Measurements from ENCODE around the gene TEX26.

Gene TEX26

DNA sequence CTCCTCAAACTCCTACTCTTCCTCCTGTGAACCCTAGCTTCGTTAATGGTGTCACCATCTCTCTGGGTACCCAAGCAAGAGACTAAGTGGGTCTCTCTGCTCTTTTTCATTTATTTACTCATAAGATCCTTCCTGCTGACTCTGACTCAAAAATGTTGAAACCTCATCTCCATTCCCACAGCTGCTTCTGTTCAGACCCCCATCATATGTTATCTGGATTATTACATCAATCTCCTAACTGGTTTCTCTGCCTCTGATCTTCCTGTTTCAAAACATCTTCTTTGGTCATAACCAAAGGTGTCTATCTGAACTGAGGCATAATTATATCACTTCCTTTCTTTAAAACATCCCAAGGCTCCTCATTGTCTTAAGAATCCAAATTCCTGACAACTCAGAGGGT is 28.4 kb upstream of the TEX26 start:
- Histone ChIP-seq H3K36me3 (ENCODE audit: insufficient read depth, low read length) (no peaks in the 10 kb centered on the region), H3K4me1 (ENCODE audit: control insufficient read depth, insufficient read depth, low read length) (peaks cover 55% of the 10 kb centered on the region), H3K9me3 (replicated peaks; ENCODE audit: low read length) (no peaks in the 10 kb centered on the region), H3K9ac (ENCODE audit: low read depth, low read length) (no peak overlapping the region), H3K4me2 (ENCODE audit: low read length) (no peak overlapping the region), H3K27me3 (ENCODE audit: control insufficient read depth, insufficient read depth, low read length) (peaks cover 7% of the 10 kb centered on the region), H3K4me3 (ENCODE audit: low read length) (no peak overlapping the region)

DNA sequence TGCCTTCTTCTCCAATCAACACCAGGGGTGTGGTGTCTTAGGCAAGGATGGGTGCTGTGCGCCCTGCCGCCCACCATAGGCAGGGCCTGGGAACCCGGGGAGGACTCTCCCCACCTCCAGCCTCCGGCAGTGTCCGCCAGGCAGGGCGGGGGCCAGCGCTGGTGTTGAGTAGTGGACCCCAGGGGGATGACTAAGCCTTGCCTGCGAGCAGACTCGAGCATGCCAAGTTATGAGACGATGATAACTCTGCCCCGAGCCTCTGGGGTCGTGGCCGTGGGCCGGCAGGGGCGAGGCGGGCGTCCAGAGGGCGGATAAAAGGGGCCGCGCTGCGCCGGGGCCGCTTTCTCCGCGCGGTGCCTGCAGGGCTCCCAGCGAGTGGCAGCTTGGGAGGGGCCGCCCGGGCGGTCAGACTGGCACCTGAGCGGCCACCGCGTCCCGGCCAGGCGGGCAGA is 26.5 kb upstream of the TEX26 start, which contains the start of gene MEDAG:
TSS of gene MEDAG (plus strand) at position 340 of the 452 bp plus-strand sequence. CDS start 245 bp downstream, outside the sequence.
- Histone ChIP-seq H3K9me3 (replicated peaks; ENCODE audit: low read length) (no peaks in the 10 kb centered on the region), H3K36me3 (ENCODE audit: insufficient read depth, low read length) (no peaks in the 10 kb centered on the region), H3K9ac (ENCODE audit: low read depth, low read length) (peak within 1 kb of the TSS; percentile 57), H3K4me3 (ENCODE audit: low read length) (peak within 1 kb of the TSS; percentile 61), H3K4me1 (ENCODE audit: control insufficient read depth, insufficient read depth, low read length) (peaks cover 39% of the 10 kb centered on the region), H3K27me3 (ENCODE audit: control insufficient read depth, insufficient read depth, low read length) (peaks cover 7% of the 10 kb centered on the region), H3K4me2 (ENCODE audit: low read length) (peak within 1 kb of the TSS; percentile 79)

DNA sequence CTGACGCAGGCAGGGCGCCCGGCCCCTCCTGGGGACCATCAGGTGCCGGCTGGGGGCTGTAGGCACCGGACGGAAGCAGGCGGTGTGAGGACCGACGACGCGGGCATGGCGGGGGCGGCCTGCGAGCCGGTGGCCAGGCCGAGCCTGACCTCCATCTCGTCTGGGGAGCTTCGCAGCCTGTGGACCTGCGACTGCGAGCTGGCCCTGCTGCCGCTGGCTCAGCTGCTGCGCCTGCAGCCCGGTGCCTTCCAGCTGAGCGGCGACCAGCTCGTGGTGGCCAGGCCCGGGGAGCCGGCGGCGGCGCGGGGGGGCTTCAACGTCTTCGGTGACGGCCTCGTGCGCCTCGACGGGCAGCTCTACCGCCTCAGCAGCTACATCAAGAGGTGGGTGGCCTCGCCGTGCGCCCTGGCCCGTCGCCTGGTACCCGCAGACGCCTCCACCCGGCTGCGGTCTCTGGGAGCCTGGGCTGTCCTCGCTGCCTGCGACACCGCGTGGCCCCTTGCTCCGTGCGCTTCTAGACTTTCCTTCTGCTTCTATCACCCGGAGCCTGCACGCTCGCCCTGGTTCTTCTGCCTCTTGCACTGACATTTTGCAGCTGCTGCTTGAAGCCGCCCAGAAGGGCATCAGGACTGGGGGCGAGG is 25.9 kb upstream of the TEX26 start:
- H3K27me3 ChIP-seq (ENCODE audit: control insufficient read depth, insufficient read depth, low read length), result peaks cover 7% of the 10 kb centered on the region
- no peaks in the 10 kb centered on the region for H3K36me3 ChIP-seq (ENCODE audit: insufficient read depth, low read length)
- H3K4me1 ChIP-seq (ENCODE audit: control insufficient read depth, insufficient read depth, low read length), result peaks cover 39% of the 10 kb centered on the region
- H3K4me3 ChIP-seq (ENCODE audit: low read length), result peak overlapping the region; percentile 61
- H3K9ac ChIP-seq (ENCODE audit: low read depth, low read length), result peak overlapping the region; percentile 57
- H3K4me2 ChIP-seq (ENCODE audit: low read length), result peak overlapping the region; percentile 79
- no peaks in the 10 kb centered on the region for H3K9me3 ChIP-seq (replicated peaks; ENCODE audit: low read length)

DNA sequence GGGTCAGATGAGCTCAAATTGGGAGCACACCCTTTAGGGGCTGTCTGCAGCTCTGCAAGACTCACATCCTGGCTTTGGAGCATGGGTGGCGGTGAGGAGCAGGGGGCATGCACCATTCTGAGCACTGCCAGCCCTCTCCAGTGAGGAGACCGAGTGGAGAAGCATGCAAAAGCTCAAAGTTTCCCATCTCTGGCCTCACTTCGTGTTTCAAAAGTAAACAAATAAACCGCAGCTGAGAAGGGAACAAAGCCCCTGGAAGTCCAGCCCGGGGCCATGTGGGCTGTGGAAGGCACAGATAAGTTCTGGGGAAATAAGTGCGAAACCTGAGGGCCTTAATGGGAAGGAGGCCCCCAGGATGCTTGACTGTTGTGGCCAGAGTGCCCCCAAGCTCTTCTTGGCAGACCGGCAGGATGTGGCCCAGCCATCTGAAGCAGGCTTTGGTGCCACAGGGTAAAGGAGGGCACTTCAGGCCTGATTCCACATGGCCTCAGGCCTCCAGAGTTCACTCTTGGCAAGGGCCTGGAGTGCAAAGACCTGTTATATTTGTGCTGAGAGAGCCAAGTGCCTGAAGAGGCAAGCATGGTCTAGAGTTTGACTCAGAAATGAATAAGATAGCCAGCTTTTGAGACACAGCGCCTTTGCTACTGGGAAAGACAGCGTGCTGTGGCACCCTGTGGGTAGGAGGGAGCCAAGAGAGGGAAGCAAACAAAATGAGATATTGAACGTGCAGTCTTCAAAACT is 25.2 kb upstream of the TEX26 start:
- Histone ChIP-seq H3K9ac (ENCODE audit: low read depth, low read length) (peak overlapping the region; percentile 57), H3K4me3 (ENCODE audit: low read length) (peak overlapping the region; percentile 61), H3K27me3 (ENCODE audit: control insufficient read depth, insufficient read depth, low read length) (peaks cover 7% of the 10 kb centered on the region), H3K36me3 (ENCODE audit: insufficient read depth, low read length) (no peaks in the 10 kb centered on the region), H3K4me2 (ENCODE audit: low read length) (peak overlapping the region; percentile 79), H3K4me1 (ENCODE audit: control insufficient read depth, insufficient read depth, low read length) (peaks cover 39% of the 10 kb centered on the region), H3K9me3 (replicated peaks; ENCODE audit: low read length) (no peaks in the 10 kb centered on the region)

DNA sequence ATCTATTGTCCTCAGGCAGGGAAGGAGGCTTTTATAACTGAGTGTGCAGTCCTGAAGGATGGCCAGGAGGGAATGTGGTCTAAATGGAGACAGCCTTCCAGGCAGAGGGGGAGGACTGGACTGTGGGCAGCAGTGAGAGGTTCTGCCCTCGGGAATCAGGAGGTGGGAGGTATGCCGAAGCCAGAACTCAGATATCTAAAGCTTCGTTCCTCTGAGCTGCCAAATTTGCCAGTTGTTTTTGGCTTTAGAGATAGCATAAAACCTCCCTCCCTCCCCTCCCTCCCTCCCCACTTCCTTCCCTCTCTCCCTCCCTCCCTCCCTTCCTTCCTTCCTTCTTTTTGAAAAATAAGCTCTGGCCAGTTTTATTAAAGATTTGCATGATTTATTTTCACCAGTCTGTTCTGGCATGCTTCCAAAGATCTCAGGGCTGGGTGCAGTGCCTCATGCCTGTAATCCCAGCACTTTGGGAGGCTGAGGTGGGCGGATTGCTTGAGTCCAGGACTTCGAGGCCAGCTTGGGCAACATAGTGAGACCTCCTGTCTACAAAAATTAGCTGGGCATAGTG is 24.0 kb upstream of the TEX26 start:
- no peaks in the 10 kb centered on the region for H3K9me3 ChIP-seq (replicated peaks; ENCODE audit: low read length)
- H3K36me3 ChIP-seq (ENCODE audit: insufficient read depth, low read length), result no peaks in the 10 kb centered on the region
- H3K4me3 ChIP-seq (ENCODE audit: low read length), result no peak overlapping the region
- peaks cover 39% of the 10 kb centered on the region for H3K4me1 ChIP-seq (ENCODE audit: control insufficient read depth, insufficient read depth, low read length)
- H3K27me3 ChIP-seq (ENCODE audit: control insufficient read depth, insufficient read depth, low read length), result peaks cover 7% of the 10 kb centered on the region
- H3K9ac ChIP-seq (ENCODE audit: low read depth, low read length), result peak overlapping the region; percentile 37
- peak overlapping the region; percentile 79 for H3K4me2 ChIP-seq (ENCODE audit: low read length)

DNA sequence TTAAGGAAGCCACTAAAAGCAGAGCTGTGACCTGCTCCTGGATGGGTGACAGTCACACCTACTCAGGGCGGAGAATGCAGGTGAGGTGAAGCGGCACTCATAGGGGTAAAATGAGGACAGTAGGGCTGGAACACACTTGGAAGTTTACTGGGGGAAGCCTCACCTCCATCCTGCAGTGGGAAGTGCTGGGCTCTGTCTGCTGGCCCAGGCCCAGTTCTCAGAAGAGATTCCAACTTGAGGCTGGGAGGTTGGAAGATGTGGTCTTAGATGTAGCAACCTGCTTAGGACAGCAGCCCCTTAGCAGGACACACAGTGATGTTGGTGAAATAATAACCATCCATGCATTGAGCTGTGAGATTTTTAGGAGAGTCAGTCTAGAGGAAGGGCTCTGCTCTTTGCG is 21.8 kb upstream of the TEX26 start:
- H3K4me2 ChIP-seq (ENCODE audit: low read length), result no peak overlapping the region

DNA sequence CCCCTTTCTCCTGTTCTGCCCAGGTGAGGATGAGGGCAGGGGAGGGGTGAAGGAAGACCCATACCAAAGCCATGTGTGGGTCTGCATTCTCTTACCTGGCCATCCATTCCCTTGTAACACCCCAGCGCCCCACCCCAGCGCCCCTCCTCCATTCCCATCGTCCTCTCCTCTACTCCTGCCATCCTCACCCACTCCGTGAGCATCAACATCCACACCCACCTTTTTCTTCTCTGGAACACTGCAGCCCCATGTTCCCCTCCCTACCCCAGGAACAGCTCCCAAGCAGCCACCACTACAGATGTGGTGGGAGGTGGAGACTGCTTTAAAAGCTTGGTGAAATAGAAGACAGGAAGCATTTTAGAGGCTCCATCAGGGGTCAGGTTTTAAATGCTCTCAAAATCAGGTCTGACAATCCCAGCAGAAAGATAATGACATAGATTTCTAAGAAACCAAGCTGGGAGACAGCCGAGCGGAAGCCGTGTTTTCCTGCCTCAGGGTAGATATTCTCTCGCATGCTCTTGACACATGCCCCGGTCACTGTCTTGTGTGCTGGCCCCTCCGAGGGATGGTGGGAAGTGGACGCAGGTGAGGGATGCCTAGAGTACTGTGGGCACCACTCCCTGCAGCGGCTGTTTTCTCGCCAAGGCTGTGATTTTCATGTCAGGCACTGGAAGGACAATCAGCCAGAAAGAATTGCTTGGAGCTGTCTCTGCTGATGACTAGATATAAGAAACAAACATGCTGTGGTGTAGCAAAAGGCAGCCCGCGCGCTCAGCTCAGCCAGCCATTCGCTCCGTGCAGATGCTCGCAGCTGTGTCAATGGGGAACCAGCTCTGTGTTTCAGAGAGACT is 16.5 kb upstream of the TEX26 start:
- Histone ChIP-seq H3K4me3 (ENCODE audit: low read length) (no peak overlapping the region), H3K36me3 (ENCODE audit: insufficient read depth, low read length) (no peaks in the 10 kb centered on the region), H3K4me2 (ENCODE audit: low read length) (no peak overlapping the region), H3K4me1 (ENCODE audit: control insufficient read depth, insufficient read depth, low read length) (peaks cover 9% of the 10 kb centered on the region), H3K9me3 (replicated peaks; ENCODE audit: low read length) (no peaks in the 10 kb centered on the region), H3K9ac (ENCODE audit: low read depth, low read length) (no peak overlapping the region), H3K27me3 (ENCODE audit: control insufficient read depth, insufficient read depth, low read length) (peaks cover 4% of the 10 kb centered on the region)

More for the DNA sequence above, 21.8 kb upstream of the TEX26 start:
- H3K4me1 ChIP-seq (ENCODE audit: control insufficient read depth, insufficient read depth, low read length), result peaks cover 34% of the 10 kb centered on the region
- no peaks in the 10 kb centered on the region for H3K9me3 ChIP-seq (replicated peaks; ENCODE audit: low read length)
- H3K9ac ChIP-seq (ENCODE audit: low read depth, low read length), result no peak overlapping the region
- H3K27me3 ChIP-seq (ENCODE audit: control insufficient read depth, insufficient read depth, low read length), result peaks cover under 1% of the 10 kb centered on the region
- H3K4me3 ChIP-seq (ENCODE audit: low read length), result no peak overlapping the region
- no peaks in the 10 kb centered on the region for H3K36me3 ChIP-seq (ENCODE audit: insufficient read depth, low read length)

DNA sequence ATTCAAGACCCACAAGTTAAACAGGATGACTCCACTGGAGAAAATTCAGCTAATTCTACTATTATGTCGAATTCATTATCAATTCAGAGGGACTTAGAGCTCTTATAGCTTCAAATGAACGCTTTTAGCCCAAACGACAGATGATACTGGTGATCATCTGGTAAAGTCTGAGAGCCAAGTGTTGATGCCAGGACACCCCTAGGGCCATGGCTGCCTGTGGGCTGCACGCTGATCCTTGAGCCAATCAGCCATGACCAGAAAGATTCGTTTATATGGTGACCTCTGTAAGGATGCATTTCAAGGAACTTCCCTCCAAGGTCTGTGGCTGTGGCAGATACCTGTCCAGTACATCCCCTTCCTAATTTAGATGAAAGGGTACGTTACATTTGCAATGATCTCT is 15.5 kb upstream of the TEX26 start:
- Histone ChIP-seq H3K36me3 (ENCODE audit: insufficient read depth, low read length) (no peaks in the 10 kb centered on the region), H3K27me3 (ENCODE audit: control insufficient read depth, insufficient read depth, low read length) (peaks cover 4% of the 10 kb centered on the region), H3K9ac (ENCODE audit: low read depth, low read length) (no peak overlapping the region), H3K4me2 (ENCODE audit: low read length) (no peak overlapping the region), H3K9me3 (replicated peaks; ENCODE audit: low read length) (no peaks in the 10 kb centered on the region), H3K4me3 (ENCODE audit: low read length) (no peak overlapping the region), H3K4me1 (ENCODE audit: control insufficient read depth, insufficient read depth, low read length) (peaks cover 9% of the 10 kb centered on the region)

DNA sequence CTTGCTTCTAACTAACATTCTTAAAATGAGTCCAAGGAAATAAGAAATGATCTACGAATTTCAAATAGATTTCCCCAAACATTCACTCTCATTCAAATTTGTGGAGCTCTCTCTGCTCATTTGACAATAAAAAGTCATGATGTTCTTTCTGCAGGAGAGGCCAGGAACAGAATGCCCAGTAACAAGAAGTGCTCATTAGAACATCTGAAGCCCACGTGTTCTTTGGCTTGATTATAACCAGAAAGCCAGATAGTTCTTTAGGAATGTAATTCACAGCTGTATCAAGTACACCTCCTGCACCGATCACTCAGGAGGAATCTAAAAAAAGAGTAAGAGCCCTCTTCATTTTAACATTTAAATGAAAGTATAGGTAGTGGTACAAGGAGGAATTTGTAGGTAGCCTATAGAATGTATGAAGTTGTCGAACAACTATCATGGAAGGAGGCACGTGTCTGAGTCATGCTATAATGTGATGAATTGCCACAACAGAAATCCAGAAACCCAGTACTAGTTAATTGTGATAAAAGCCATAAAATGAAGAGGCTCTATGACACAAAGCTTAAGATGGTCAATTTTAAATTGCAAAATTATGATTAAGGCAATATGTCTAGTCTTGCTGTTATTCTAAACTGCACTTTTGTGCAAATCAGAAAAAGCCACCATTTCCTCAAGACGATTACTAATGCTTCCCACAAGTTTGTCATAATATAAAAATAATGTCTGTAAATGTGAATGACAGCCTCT is 13.6 kb upstream of the TEX26 start:
- Histone ChIP-seq H3K4me1 (ENCODE audit: control insufficient read depth, insufficient read depth, low read length) (peaks cover 9% of the 10 kb centered on the region), H3K9ac (ENCODE audit: low read depth, low read length) (no peak overlapping the region), H3K27me3 (ENCODE audit: control insufficient read depth, insufficient read depth, low read length) (peaks cover 4% of the 10 kb centered on the region), H3K9me3 (replicated peaks; ENCODE audit: low read length) (no peaks in the 10 kb centered on the region), H3K4me2 (ENCODE audit: low read length) (no peak overlapping the region), H3K4me3 (ENCODE audit: low read length) (no peak overlapping the region), H3K36me3 (ENCODE audit: insufficient read depth, low read length) (no peaks in the 10 kb centered on the region)

DNA sequence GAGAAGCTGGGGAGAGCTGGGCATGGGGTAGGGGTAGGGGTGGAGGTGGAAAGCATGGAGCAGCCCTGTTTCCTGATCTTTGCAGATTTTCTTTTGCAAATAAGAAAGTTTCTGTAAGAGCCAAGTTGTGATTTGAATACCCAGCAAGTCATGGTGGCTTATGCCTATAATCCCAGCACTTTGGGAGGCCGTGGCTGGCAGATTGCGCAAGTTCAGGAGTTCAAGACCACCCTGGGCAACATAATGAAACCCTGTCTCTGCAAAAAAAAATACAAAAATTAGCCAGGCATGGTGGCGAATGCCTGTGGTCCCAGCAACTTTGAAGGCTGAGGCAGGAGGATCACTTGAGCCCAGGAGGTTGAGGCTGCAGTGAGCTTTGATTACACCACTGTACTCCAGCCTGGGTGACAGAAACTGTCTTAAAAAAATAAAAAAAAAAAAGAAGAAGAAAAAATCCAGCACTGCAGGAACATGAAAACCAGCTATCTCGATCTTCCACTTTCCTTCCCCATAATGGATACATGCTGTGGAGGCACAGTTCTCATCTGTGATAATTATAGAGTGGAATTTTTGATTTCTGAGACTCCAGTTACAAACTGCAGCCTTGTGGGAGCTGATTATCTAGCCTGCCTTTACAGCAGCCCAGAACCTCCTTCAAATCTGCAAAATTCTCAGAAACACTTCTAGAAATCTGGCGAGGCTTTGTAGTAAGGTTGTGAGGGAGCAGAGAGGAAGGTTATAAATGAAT is 12.1 kb upstream of the TEX26 start:
- Histone ChIP-seq H3K4me3 (ENCODE audit: low read length) (no peak overlapping the region), H3K4me1 (ENCODE audit: control insufficient read depth, insufficient read depth, low read length) (peaks cover 9% of the 10 kb centered on the region), H3K36me3 (ENCODE audit: insufficient read depth, low read length) (no peaks in the 10 kb centered on the region), H3K9me3 (replicated peaks; ENCODE audit: low read length) (no peaks in the 10 kb centered on the region), H3K4me2 (ENCODE audit: low read length) (no peak overlapping the region), H3K27me3 (ENCODE audit: control insufficient read depth, insufficient read depth, low read length) (peaks cover 4% of the 10 kb centered on the region), H3K9ac (ENCODE audit: low read depth, low read length) (no peak overlapping the region)
